ENCODE results near the gene HEBP2. TPM values are rescaled to one million over a fixed set of nuclear protein-coding genes. Genes with fewer than 3 reads are reported as not detected.
"Not testable (repeated sequence)": the region's sequence is repeated elsewhere in the genome, so short reads cannot be mapped to it uniquely, and the experiment has no call there.

Gene HEBP2
- total RNA-seq: 27.2 and 29.4 TPM in 2 replicates

DNA sequence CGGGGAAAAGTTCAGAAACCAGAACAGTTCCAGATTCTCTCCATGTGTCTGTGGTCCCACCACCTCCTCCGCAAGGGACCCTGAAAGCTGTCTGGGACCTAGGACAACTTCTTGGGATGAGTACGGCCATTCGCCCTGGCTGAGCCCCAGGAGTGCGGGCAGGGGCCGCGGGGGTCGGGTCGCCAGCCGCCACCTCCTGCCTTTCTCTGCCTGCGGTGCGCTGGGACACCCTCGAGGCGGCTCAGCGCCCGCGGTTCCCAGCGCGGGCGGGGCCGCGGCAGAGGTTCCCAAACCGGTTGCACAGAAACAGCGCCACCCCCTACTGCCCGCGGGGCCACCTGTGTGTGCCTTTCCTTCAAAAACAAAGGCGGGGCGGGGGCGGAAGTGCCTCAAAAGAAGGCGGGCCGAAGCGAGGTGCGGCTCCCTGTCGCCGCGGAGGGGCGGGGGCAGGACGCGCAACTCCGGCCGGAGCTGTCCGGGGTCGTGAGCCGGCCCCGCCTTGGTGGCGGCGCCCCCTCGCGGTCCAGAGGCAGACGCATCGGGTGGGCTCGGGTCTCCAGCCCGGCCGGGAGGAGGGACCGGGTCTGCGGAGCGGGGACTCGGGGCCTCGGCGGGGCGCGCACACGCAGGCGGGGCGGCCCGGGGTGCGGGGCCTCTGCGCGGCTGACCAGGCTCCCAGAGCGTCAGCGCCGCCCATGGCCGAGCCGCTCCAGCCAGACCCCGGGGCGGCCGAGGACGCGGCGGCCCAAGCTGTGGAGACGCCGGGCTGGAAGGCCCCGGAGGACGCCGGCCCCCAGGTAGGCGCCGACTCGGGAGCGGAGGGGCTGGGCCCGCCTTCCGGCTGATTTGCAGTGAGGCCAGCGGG lies at the start of gene HEBP2:
TSS of gene HEBP2 (plus strand) at position 423 of the 865 bp plus-strand sequence. CDS start at position 696, 273 bp downstream.
- intact Hi-C loops (cut with micrococcal nuclease): loop anchor here (1.0 to 2.0 kb wide), 4 partner anchors 52 to 369 kb away; partner anchors contain the start of genes ARFGEF3, CCDC28A and PERP

DNA sequence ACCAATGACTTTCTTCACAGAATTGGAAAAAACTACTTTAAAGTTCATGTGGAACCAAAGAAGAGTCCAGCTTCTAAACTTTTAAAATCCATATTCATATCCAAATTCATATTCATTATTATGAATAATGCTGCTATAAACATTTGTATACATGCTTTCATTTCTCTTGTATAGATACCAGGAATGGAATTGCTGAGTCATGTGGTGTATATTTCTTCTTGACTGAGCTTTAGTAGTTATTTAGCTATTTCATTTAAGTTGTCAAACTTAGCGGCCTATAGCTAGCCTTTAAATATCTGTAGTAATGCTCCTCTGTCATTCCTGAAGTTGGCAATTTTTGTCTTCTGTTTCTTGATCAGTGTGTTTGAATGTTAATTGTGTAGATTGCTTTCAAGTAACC lies 46.1 kb upstream of the HEBP2 start:
- intact Hi-C loops (cut with micrococcal nuclease): no loop called here

DNA sequence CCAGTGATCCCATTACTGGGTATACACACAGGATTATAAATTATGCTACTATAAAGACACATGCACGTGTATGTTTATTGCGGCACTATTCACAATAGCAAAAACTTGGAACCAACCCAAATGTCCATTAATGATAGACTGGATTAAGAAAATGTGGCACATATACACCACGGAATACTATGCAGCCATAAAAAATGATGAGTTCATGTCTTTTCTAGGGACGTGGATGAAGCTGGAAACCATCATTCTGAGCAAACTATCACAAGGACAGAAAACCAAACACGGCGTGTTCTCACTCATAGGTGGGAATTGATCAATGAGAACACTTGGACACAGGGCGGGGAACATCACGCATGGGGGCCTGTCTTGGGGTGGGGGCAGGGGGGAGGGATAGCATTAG lies 35.3 kb upstream of the HEBP2 start:
- intact Hi-C loops (cut with micrococcal nuclease): not testable (repeated sequence)

DNA sequence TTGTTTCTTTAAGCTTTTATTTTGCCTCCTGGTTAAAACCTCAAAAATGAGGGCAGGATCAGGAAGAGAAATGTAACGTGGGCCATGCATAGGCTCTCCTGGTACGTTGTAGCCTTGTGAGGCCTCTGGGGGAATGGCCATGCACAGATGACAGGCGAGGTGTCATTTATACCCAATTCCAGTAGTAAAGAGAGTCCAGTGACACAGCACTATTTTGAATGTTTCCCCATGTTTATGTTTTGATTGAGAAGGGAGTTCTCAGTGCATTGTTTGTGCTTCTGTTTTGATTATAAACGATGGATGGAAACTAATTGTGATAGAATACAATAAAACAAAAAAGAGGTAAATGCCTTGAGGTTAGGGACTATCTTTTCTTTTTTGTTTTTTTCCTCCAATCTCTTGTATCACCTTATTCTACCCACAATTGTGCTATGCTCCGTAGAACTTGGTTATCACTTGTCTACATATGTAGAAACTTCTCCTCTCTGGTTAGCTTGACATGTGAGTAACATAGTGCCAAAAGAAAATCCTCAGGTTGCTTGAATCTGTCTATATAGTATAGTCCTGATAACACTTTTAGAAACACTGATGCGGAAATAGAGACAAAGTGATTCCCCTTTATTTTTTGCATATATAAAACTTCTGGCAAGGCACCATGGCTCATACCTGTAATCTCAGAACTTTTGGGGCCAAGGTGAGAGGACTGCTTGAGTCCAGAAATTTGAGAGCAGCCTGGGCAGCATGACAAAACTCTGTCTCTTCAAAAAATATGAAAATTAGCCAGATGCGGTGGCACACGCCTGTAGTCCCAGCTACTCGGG lies 33.2 kb upstream of the HEBP2 start:
- intact Hi-C loops (cut with micrococcal nuclease): no loop called here

DNA sequence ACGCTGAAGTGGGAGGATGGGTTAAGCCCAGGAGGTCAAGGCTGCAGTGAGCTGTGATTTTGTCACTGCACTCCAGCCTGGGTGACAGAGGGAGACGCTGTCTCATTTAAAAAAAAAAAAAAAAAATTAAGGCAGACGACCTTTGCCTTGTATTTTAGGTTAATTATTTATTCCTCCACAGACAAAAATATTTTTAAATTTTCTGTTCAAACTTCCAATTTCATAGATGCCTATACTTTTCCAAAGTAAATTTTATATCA lies 32.6 kb upstream of the HEBP2 start:
- intact Hi-C loops (cut with micrococcal nuclease): no loop called here

- intact Hi-C loops (cut with micrococcal nuclease): no loop called here
Measured at GRCh38 chr6:138371720-138372119, 32.3 kb upstream of the HEBP2 start.

GRCh38 chr6:138372711-138373463 lies 31.1 kb upstream of the HEBP2 start:
- intact Hi-C loops (cut with micrococcal nuclease): no loop called here

DNA sequence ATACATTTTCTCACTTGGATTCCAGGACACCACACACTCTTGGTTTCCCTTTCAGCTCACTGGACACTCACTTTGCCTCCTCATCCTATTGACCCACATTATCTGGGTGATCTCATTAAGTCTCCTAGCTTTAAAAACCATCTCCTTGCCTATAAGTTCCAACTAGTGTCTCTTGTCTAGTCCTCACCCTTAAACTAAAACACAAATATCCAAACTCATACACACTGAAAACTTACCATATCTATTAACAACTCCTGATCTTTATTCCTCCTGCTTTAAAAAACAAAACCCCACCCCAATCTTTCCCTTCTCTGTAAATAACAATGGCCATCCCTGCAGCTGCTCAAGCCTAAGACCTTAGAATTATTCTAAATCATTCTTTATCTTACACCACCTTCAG lies 29.8 kb upstream of the HEBP2 start:
- intact Hi-C loops (cut with micrococcal nuclease): no loop called here

GRCh38 chr6:138374815-138375214 lies 29.2 kb upstream of the HEBP2 start:
- intact Hi-C loops (cut with micrococcal nuclease): no loop called here

- intact Hi-C loops (cut with micrococcal nuclease): no loop called here
Measured at GRCh38 chr6:138377042-138377441, 27.0 kb upstream of the HEBP2 start.

DNA sequence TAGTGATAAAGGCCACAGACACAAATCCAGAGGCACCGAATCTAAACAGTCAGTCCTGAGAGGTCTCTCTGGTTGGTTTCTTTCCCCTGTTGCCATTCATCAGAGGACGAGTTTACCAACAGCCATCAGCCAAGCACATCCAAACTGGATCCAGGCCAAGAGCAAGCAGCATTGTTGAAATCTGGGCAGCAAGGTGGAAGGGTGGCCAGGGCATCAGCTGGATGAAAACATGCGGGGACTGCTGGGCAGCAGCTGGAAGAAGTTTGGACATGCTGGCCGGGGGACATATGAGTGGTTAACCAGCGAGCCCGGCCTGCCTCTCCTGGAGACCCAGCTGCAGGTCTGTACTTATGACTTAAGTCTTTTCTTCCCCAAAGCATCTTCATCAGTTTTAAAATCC lies 26.2 kb upstream of the HEBP2 start, which contains the start of gene SMIM28:
TSS of gene SMIM28 (plus strand) at position 62 of the 400 bp plus-strand sequence. CDS start at position 230, 168 bp downstream.
- intact Hi-C loops (cut with micrococcal nuclease): no loop called here

DNA sequence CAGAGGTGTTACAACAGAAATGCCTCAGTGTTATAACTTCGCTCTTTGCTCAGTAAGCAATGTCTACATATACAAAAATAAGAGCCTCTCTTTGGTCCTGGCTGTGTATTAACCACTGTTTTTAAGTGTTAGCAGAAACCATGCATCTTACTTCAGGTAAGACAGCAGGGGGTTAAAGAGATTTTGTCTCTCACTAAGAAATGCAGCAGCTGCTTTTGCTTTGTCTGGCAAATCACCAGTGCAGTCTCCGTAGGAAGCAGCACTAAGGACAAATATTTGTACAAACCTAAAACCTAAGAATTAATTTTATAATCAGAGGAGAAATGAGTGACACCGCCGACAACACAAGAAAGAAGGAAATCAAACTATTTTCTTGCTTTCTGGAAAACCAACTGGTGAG lies 25.6 kb upstream of the HEBP2 start:
- intact Hi-C loops (cut with micrococcal nuclease): no loop called here

- intact Hi-C loops (cut with micrococcal nuclease): no loop called here
Measured at GRCh38 chr6:138382498-138383265, 21.3 kb upstream of the HEBP2 start.

- intact Hi-C loops (cut with micrococcal nuclease): no loop called here
Measured at GRCh38 chr6:138383776-138384175, 20.2 kb upstream of the HEBP2 start.

GRCh38 chr6:138386897-138387296 lies 17.1 kb upstream of the HEBP2 start:
- intact Hi-C loops (cut with micrococcal nuclease): no loop called here

- intact Hi-C loops (cut with micrococcal nuclease): no loop called here
Measured at GRCh38 chr6:138387577-138388368, 16.2 kb upstream of the HEBP2 start.

DNA sequence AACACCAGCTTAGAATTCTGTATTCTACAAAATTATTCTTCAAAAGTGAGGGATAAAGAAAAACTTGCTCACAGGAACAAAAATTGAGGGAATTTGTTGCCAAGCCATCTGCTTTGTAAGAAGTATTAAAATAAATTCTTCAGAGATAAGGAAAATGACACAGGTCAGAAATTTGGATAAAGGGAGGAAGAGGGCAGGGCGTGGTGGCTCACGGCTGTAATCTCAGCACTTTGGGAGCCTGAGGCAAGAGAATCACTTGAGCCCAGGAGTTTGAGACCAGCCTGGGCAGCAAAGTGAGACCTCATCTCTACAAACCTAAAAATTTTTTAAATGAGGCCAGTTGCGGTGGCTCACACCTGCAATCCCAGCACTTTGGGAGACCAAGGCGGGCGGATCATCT lies 14.5 kb upstream of the HEBP2 start:
- intact Hi-C loops (cut with micrococcal nuclease): no loop called here

GRCh38 chr6:138393871-138394783 lies 9.9 kb upstream of the HEBP2 start:
- intact Hi-C loops (cut with micrococcal nuclease): no loop called here

GRCh38 chr6:138396709-138397108 lies 7.3 kb upstream of the HEBP2 start:
- intact Hi-C loops (cut with micrococcal nuclease): no loop called here

All from T-helper 2 cell treated with Interferon-gamma antibody and Interleukin-4, amounts not matched to agents 100 ng/mL and 5 ng/mL, for 36 hours (primary cell).